Activated B cell treated with CpG ODN at 0.5 μM for 24 hours (primary cell): ENCODE measurements around the gene LDB3. TPM values are rescaled to one million over a fixed set of nuclear protein-coding genes. Genes with fewer than 3 reads are reported as not detected.

Experiments used
- ATAC-seq: fragments of 200-7000 bp; cut with Tn5 transposase; one replicate; pipeline ENCODE4 v1.10.0; 2021; ENCODE audit warnings: low read depth, mild to moderate bottlenecking, moderate library complexity
- CTCF ChIA-PET: fragments of 350-600 bp; sonication (Branson Sonifier 250); formaldehyde crosslinking; loops from one replicate; lab custom pipeline; 2021; ENCODE audit warnings: antibody characterized with exemption; lab: Charles Lee
- POLR2A ChIA-PET: fragments of 350-600 bp; sonication (Branson Sonifier 250); formaldehyde crosslinking; loops from one replicate; lab custom pipeline; 2021; ENCODE audit warnings: antibody characterized with exemption; lab: Charles Lee
- DNase-seq: peaks from one replicate; pipeline ENCODE4 v3.0.0; 2022
- H3K27ac Mint-ChIP-seq: one replicate; pipeline ENCODE4 v1.8.0; 2020; ENCODE audit warnings: mixed read lengths
- H3K27me3 Mint-ChIP-seq: one replicate; pipeline ENCODE4 v1.8.0; 2021; ENCODE audit warnings: mixed read lengths
- H3K36me3 Mint-ChIP-seq: one replicate; pipeline ENCODE4 v1.8.0; 2021; ENCODE audit warnings: low read depth, mixed read lengths
- H3K4me1 Mint-ChIP-seq: one replicate; pipeline ENCODE4 v1.8.0; 2021; ENCODE audit warnings: mixed read lengths
- H3K4me3 Mint-ChIP-seq: one replicate; pipeline ENCODE4 v1.8.0; 2020; ENCODE audit warnings: mild to moderate bottlenecking, mixed read lengths
- H3K9me3 Mint-ChIP-seq: one replicate; pipeline ENCODE4 v1.8.0; 2020; ENCODE audit warnings: mixed read lengths
- CTCF ChIP-seq: fragments of 200-600 bp; IDR thresholded peaks from one replicate; pipeline ENCODE4 v1.8.0; 2022; ENCODE audit warnings: antibody characterized with exemption, mild to moderate bottlenecking
- intact Hi-C: fragments of 100-400 bp; cut with micrococcal nuclease; formaldehyde crosslinking; loops from one replicate; pipeline ENCODE4 v1.15.1; 2024
- total RNA-seq: library from RNA; stranded (reverse); gene quantifications from 2 replicates; pipeline ENCODE4 v1.2.3, GENCODE V29; 2022

Gene LDB3
- total RNA-seq, result not detected in 2 replicates

GRCh38 chr10:86668297-86669165 is at the start of gene LDB3:
TSS of gene LDB3 (plus strand) at chr10:86668511. CDS start at chr10:86668692, 181 bp downstream.
- POLR2A ChIA-PET, result interaction anchor here (0.6 kb wide), 1 partner anchor 81 kb away, joined by 4 read pairs; no protein-coding TSS in a partner anchor
- intact Hi-C loops, result no loop called here

GRCh38 chr10:86628311-86628710 is 40.0 kb upstream of the LDB3 start:
- H3K4me1 Mint-ChIP-seq, result no peaks in the 10 kb centered on the region
- H3K9me3 Mint-ChIP-seq, result no peaks in the 10 kb centered on the region
- intact Hi-C loops, result no loop called here
- no peaks in the 10 kb centered on the region for H3K36me3 Mint-ChIP-seq
- DNase-seq, result no peak
- H3K27ac Mint-ChIP-seq, result no peak overlapping the region
- no peak for ATAC-seq
- no peak for TF ChIP-seq CTCF
- peaks cover 32% of the 10 kb centered on the region for H3K27me3 Mint-ChIP-seq
- ChIA-PET POLR2A (no interaction called here), CTCF (interaction anchor here (1.1 kb wide), 1 partner anchor 9 kb away, joined by 3 read pairs; no protein-coding TSS in a partner anchor)
- no peak overlapping the region for H3K4me3 Mint-ChIP-seq

More at GRCh38 chr10:86668297-86669165, at the start of gene LDB3:
- Mint-ChIP-seq H3K9me3 (no peaks in the 10 kb centered on the region), H3K36me3 (no peaks in the 10 kb centered on the region), H3K27ac (no peak within 1 kb of the TSS), H3K4me3 (no peak within 1 kb of the TSS), H3K27me3 (peaks cover 11% of the 10 kb centered on the region), H3K4me1 (peaks cover 12% of the 10 kb centered on the region)
- TF ChIP-seq CTCF, result no peak
- CTCF ChIA-PET, result no interaction called here
- DNase-seq (no peak), ATAC-seq (no peak)

- DNase-seq, result no peak
- TF ChIP-seq CTCF, result no peak
- ChIA-PET POLR2A (no interaction called here), CTCF (no interaction called here)
- no peaks in the 10 kb centered on the region for H3K9me3 Mint-ChIP-seq
- H3K4me1 Mint-ChIP-seq, result no peaks in the 10 kb centered on the region
- peaks cover 44% of the 10 kb centered on the region for H3K27me3 Mint-ChIP-seq
- intact Hi-C loops, result no loop called here
- H3K27ac Mint-ChIP-seq, result no peak overlapping the region
- no peaks in the 10 kb centered on the region for H3K36me3 Mint-ChIP-seq
- ATAC-seq, result no peak
- no peak overlapping the region for H3K4me3 Mint-ChIP-seq
Observed at GRCh38 chr10:86630079-86630478, 38.2 kb upstream of the LDB3 start.

- ChIA-PET POLR2A (no interaction called here), CTCF (no interaction called here)
- no peaks in the 10 kb centered on the region for H3K36me3 Mint-ChIP-seq
- intact Hi-C loops, result no loop called here
- ATAC-seq, result no peak
- H3K27ac Mint-ChIP-seq, result no peak overlapping the region
- H3K4me1 Mint-ChIP-seq, result no peaks in the 10 kb centered on the region
- TF ChIP-seq CTCF, result no peak
- peaks cover 51% of the 10 kb centered on the region for H3K27me3 Mint-ChIP-seq
- H3K4me3 Mint-ChIP-seq, result no peak overlapping the region
- DNase-seq, result no peak
- H3K9me3 Mint-ChIP-seq, result no peaks in the 10 kb centered on the region
Observed at GRCh38 chr10:86632009-86632800, 36.1 kb upstream of the LDB3 start.

GRCh38 chr10:86632951-86633350 is 35.4 kb upstream of the LDB3 start:
- Mint-ChIP-seq H3K4me3 (no peak overlapping the region), H3K36me3 (no peaks in the 10 kb centered on the region), H3K27ac (no peak overlapping the region), H3K4me1 (no peaks in the 10 kb centered on the region), H3K27me3 (peaks cover 51% of the 10 kb centered on the region), H3K9me3 (no peaks in the 10 kb centered on the region)
- no peak for ATAC-seq
- DNase-seq, result no peak
- ChIA-PET CTCF (no interaction called here), POLR2A (no interaction called here)
- intact Hi-C loops, result no loop called here
- TF ChIP-seq CTCF, result no peak
